K562 (cell line): ENCODE measurements around the gene TMPRSS6.

Experiments
- KHSRP ChIP-seq: fragments of 450-650 bp; IDR thresholded peaks from 2 replicates; pipeline ENCODE4 v1.6.1; 2017
- MYNN ChIP-seq, 2 experiments: sonication (generic); formaldehyde crosslinking in 1 of 2; IDR thresholded peaks; 2 replicates each; pipeline versions ENCODE4 v1.5.0 to v1.6.1; 2016 to 2020; ENCODE audit warnings: antibody characterized with exemption in 1 of 2, missing genetic modification reagents in 1 of 2
- POLR2AphosphoS5 ChIP-seq: IDR thresholded peaks from 2 replicates; pipeline ENCODE4 v1.6.1; 2011; ENCODE audit warnings: mild to moderate bottlenecking, low read depth, low read length, moderate library complexity; ENCODE audit not compliant: control insufficient read depth, insufficient read depth
- POLR3A ChIP-seq: IDR thresholded peaks from 2 replicates; pipeline ENCODE4 v1.6.1; 2011; ENCODE audit warnings: borderline replicate concordance, mild to moderate bottlenecking, moderate library complexity; ENCODE audit not compliant: insufficient read length, insufficient read depth; ENCODE audit errors: extremely low read depth
- SIN3A ChIP-seq, 2 experiments: fragments of 150-350 bp in 1 of 2; IDR thresholded peaks; 2 replicates each; pipeline ENCODE4 v1.6.1; 2011 to 2016; ENCODE audit warnings: borderline replicate concordance in 2 of 2, low read depth in 2 of 2, low read length in 2 of 2, mild to moderate bottlenecking in 2 of 2, moderate library complexity in 2 of 2; ENCODE audit not compliant: control insufficient read depth in 1 of 2
- TF ChIP-seq, protein P1 (sequence below): sonication (generic); formaldehyde crosslinking; IDR thresholded peaks from 2 replicates; pipeline ENCODE4 v1.8.1; 2022; ENCODE audit warnings: missing genetic modification reagents
- TF ChIP-seq, protein P2 (sequence below): sonication (generic); formaldehyde crosslinking; IDR thresholded peaks from 2 replicates; pipeline ENCODE4 v1.8.0; 2022; ENCODE audit warnings: missing genetic modification reagents, mild to moderate bottlenecking, moderate library complexity, borderline replicate concordance

DNA sequence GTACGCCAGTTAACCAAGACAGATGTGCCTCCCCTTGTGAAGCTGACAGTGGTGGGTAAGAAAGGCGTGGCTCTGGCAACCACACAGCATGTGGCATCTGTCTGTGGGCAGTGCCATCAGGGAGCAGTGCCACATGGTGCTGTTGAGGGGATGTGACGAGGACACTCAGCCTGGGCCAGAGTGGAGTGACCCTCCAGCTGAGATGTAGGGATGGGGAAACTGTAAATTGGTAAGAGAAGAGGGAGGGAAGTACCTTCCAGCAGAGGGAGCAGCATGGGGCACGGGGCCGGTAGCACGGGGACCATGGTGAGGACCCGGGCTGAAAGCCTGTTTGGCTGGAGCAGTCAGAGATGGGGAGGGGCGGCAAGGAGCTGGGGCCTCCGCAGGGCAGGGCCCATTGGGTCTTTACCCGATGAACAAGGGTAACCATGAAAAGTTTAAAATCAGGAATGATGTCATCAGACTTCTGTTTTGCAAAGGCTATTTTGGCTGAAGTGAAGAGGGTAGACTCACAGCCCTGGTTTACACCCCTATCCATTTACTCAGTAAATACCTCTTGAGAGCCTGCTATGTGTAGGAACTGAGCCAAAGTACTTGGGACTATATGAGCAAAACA, 10.4 kb downstream of the TMPRSS6 start:
- TF ChIP-seq, protein P1, sequence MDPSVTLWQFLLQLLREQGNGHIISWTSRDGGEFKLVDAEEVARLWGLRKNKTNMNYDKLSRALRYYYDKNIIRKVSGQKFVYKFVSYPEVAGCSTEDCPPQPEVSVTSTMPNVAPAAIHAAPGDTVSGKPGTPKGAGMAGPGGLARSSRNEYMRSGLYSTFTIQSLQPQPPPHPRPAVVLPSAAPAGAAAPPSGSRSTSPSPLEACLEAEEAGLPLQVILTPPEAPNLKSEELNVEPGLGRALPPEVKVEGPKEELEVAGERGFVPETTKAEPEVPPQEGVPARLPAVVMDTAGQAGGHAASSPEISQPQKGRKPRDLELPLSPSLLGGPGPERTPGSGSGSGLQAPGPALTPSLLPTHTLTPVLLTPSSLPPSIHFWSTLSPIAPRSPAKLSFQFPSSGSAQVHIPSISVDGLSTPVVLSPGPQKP (CRISPR knock-in tag) = no peak
- no peak for TF ChIP-seq KHSRP
- TF ChIP-seq SIN3A (IDR thresholded peaks at IDR 0.05; ENCODE audit: borderline replicate concordance in 2 of 2, control insufficient read depth in 1 of 2, low read depth in 2 of 2, low read length in 2 of 2) = no peak
- no peak for TF ChIP-seq POLR3A
- TF ChIP-seq MYNN (IDR thresholded peaks at IDR 0.05) = no peak
- TF ChIP-seq MYNN (CRISPR knock-in tag; IDR thresholded peaks at IDR 0.05) = no peak
- TF ChIP-seq, protein P2, sequence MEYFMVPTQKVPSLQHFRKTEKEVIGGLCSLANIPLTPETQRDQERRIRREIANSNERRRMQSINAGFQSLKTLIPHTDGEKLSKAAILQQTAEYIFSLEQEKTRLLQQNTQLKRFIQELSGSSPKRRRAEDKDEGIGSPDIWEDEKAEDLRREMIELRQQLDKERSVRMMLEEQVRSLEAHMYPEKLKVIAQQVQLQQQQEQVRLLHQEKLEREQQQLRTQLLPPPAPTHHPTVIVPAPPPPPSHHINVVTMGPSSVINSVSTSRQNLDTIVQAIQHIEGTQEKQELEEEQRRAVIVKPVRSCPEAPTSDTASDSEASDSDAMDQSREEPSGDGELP (CRISPR knock-in tag) = no peak
- no peak for TF ChIP-seq POLR2AphosphoS5
